Endothelial cell (in vitro differentiated cells): Measurements from ENCODE around the gene SHC2. TPM values are rescaled to one million over a fixed set of nuclear protein-coding genes. Genes with fewer than 3 reads are reported as not detected.

Experiments used
- DNase-seq: peaks from one replicate; pipeline ENCODE4 v3.0.0; 2021; ENCODE audit warnings: low spot score
- H3K27ac Mint-ChIP-seq: one replicate; pipeline ENCODE4 v1.8.0; 2021; ENCODE audit warnings: mixed read lengths, inconsistent platforms; ENCODE audit not compliant: unreplicated experiment
- H3K27me3 Mint-ChIP-seq: one replicate; pipeline ENCODE4 v1.8.0; 2021; ENCODE audit warnings: mild to moderate bottlenecking, moderate library complexity, mixed read lengths, inconsistent platforms; ENCODE audit not compliant: unreplicated experiment
- H3K36me3 Mint-ChIP-seq: one replicate; pipeline ENCODE4 v1.8.0; 2021; ENCODE audit warnings: mild to moderate bottlenecking, low read depth, mixed read lengths, inconsistent platforms; ENCODE audit not compliant: unreplicated experiment
- H3K4me1 Mint-ChIP-seq: one replicate; pipeline ENCODE4 v1.8.0; 2021; ENCODE audit warnings: mild to moderate bottlenecking, mixed read lengths, inconsistent platforms; ENCODE audit not compliant: unreplicated experiment
- H3K4me3 Mint-ChIP-seq: one replicate; pipeline ENCODE4 v1.8.0; 2021; ENCODE audit warnings: mild to moderate bottlenecking, mixed read lengths, inconsistent platforms; ENCODE audit not compliant: unreplicated experiment
- H3K9me3 Mint-ChIP-seq: one replicate; pipeline ENCODE4 v1.8.0; 2021; ENCODE audit warnings: mixed read lengths, inconsistent platforms; ENCODE audit not compliant: unreplicated experiment
- CTCF ChIP-seq: fragments of 200-600 bp; sonication (generic); IDR thresholded peaks from one replicate; pipeline ENCODE4 v1.5.0; 2021; ENCODE audit warnings: antibody characterized with exemption; ENCODE audit not compliant: unreplicated experiment
- total RNA-seq: library from RNA; stranded (reverse); fragmentation: NEBNext Ultra II Directional; extraction: Animal tissue kit (Norgen Biotek cat#: 25700); gene quantifications from one replicate; pipeline ENCODE4 v1.2.1, GENCODE V29; 2021; ENCODE audit not compliant: unreplicated experiment

SHC2 gene
- total RNA-seq, 1 donor from 2014 or later: 46.9 TPM

GRCh38 chr19:400976-401865, 59.6 kb downstream of the SHC2 start:
- TF ChIP-seq CTCF: no peak
- H3K36me3 Mint-ChIP-seq: peaks cover 3% of the 10 kb centered on the region
- H3K9me3 Mint-ChIP-seq: peaks cover 4% of the 10 kb centered on the region
- no peaks in the 10 kb centered on the region for H3K4me1 Mint-ChIP-seq
- H3K27ac Mint-ChIP-seq: no peak overlapping the region
- H3K27me3 Mint-ChIP-seq: peaks cover 19% of the 10 kb centered on the region
- H3K4me3 Mint-ChIP-seq: no peak overlapping the region
- DNase-seq: no peak

GRCh38 chr19:399370-399769, 61.5 kb downstream of the SHC2 start:
- H3K9me3 Mint-ChIP-seq: peaks cover 9% of the 10 kb centered on the region
- DNase-seq: no peak
- no peak overlapping the region for H3K4me3 Mint-ChIP-seq
- H3K36me3 Mint-ChIP-seq: peaks cover 9% of the 10 kb centered on the region
- no peak for TF ChIP-seq CTCF
- H3K27me3 Mint-ChIP-seq: peaks cover 21% of the 10 kb centered on the region
- no peak overlapping the region for H3K27ac Mint-ChIP-seq
- no peaks in the 10 kb centered on the region for H3K4me1 Mint-ChIP-seq

- no peak overlapping the region for H3K4me3 Mint-ChIP-seq
- H3K36me3 Mint-ChIP-seq: peaks cover 13% of the 10 kb centered on the region
- no peaks in the 10 kb centered on the region for H3K4me1 Mint-ChIP-seq
- TF ChIP-seq CTCF: no peak
- H3K27me3 Mint-ChIP-seq: peaks cover 21% of the 10 kb centered on the region
- H3K9me3 Mint-ChIP-seq: peaks cover 9% of the 10 kb centered on the region
- no peak for DNase-seq
- no peak overlapping the region for H3K27ac Mint-ChIP-seq
These were observed 62.1 kb downstream of the SHC2 start for GRCh38 chr19:398719-399118.

- H3K36me3 Mint-ChIP-seq: peaks cover 13% of the 10 kb centered on the region
- peaks cover 24% of the 10 kb centered on the region for H3K27me3 Mint-ChIP-seq
- no peak overlapping the region for H3K27ac Mint-ChIP-seq
- no peaks in the 10 kb centered on the region for H3K4me1 Mint-ChIP-seq
- no peak for TF ChIP-seq CTCF
- DNase-seq: no peak
- peaks cover 9% of the 10 kb centered on the region for H3K9me3 Mint-ChIP-seq
- no peak overlapping the region for H3K4me3 Mint-ChIP-seq
These were observed 62.7 kb downstream of the SHC2 start for GRCh38 chr19:397941-398706.
